K562 (cell line): ENCODE results near the gene ARMH4. TPM values are rescaled to one million over a fixed set of nuclear protein-coding genes. Genes with fewer than 3 reads are reported as not detected.

Source experiments
- ATAC-seq: fragments of 200-7000 bp; cut with Tn5 transposase; 3 replicates; pipeline ENCODE4 v1.9.1; 2020; ENCODE audit warnings: moderate library complexity
- BruUV-seq: library from RNA; stranded (reverse); fragments of 400-500 nt; replicated peaks from 2 replicates; lab custom pipeline; 2021; lab: Mats Ljungman, UMichigan
- CTCF ChIA-PET: fragments of 300-600 bp; formaldehyde crosslinking; extraction: SDS; loops from one replicate; lab custom pipeline; 2021; ENCODE audit warnings: low intra/inter-chr PET ratio; lab: Yijun Ruan, JAX
- POLR2A ChIA-PET: fragments of 300-600, 350-650 bp; sonication (Branson Sonifier 250); formaldehyde crosslinking; extraction: SDS; loops from one replicate; lab custom pipeline; 2021; ENCODE audit warnings: antibody characterized with exemption, inconsistent platforms; lab: Yijun Ruan, JAX
- DNase-seq, 4 experiments: peaks; one replicate each; pipeline versions ENCODE4 v3.0.0 to v3.0.0-alpha.2; 2011 to 2018; ENCODE audit warnings: low spot score in 3 of 4, mixed read lengths in 3 of 4; ENCODE audit errors: extremely low read depth in 1 of 4
- FAIRE-seq: peaks from 2 replicates; lab custom pipeline; 2011; peaks lifted over from hg19 to GRCh38; lab: Jason Lieb, UNC
- H2AFZ ChIP-seq: 2 replicates; pipeline ENCODE4 v1.6.0; 2011; ENCODE audit warnings: low read depth, low read length, control low read depth, inconsistent platforms
- H3K27ac ChIP-seq: fragments of 200-600 bp; 3 replicates; pipeline ENCODE4 v1.8.0; 2011; ENCODE audit warnings: low read depth, mild to moderate bottlenecking, control low read depth, inconsistent platforms, low read length, moderate library complexity, mixed read lengths; ENCODE audit errors: extremely low read depth
- H3K27me3 ChIP-seq, 2 experiments: fragments of 300-600 bp in 1 of 2; 2 replicates in 1 of 2; 3 replicates in 1 of 2; pipeline versions ENCODE4 v1.6.0 to v1.8.0; 2011; ENCODE audit warnings: inconsistent platforms in 2 of 2, low read length in 2 of 2, mild to moderate bottlenecking in 1 of 2, mixed read lengths in 1 of 2, moderate library complexity in 1 of 2; ENCODE audit not compliant: control insufficient read depth in 2 of 2, insufficient read depth in 2 of 2
- H3K36me3 ChIP-seq: fragments of 300-600 bp; 3 replicates; pipeline ENCODE4 v1.8.0; 2011; ENCODE audit warnings: mild to moderate bottlenecking, low read length, inconsistent platforms; ENCODE audit not compliant: control insufficient read depth, insufficient read depth
- H3K4me1 ChIP-seq, 2 experiments: fragments of 200-600 bp in 1 of 2; replicated peaks in 1 of 2; 2 replicates in 1 of 2; 3 replicates in 1 of 2; pipeline versions ENCODE4 v1.5.1 to v1.8.0; 2011; ENCODE audit warnings: inconsistent platforms in 2 of 2, low read length in 2 of 2, mild to moderate bottlenecking in 1 of 2, mixed read lengths in 1 of 2, moderate library complexity in 1 of 2; ENCODE audit not compliant: control insufficient read depth in 2 of 2, insufficient read depth in 2 of 2
- H3K4me2 ChIP-seq: 2 replicates; pipeline ENCODE4 v1.6.1; 2011; ENCODE audit warnings: low read length, control low read depth, inconsistent platforms, mixed read lengths; ENCODE audit not compliant: insufficient read depth
- H3K4me3 ChIP-seq: fragments of 200-600 bp; sonication (generic), shearing (Covaris generic); 2 replicates; pipeline ENCODE4 v1.5.1; 2016; ENCODE audit warnings: control low read depth, inconsistent platforms
- H3K79me2 ChIP-seq: fragments of 200-600 bp; 3 replicates; pipeline ENCODE4 v1.8.0; 2011; ENCODE audit warnings: low read length, inconsistent platforms; ENCODE audit not compliant: control insufficient read depth, insufficient read depth
- H3K9ac ChIP-seq, 2 experiments: 2 replicates each; pipeline versions ENCODE4 v1.6.0 to v1.6.1; 2011; ENCODE audit warnings: low read depth in 2 of 2, low read length in 2 of 2, control low read depth in 1 of 2, inconsistent platforms in 1 of 2, mild to moderate bottlenecking in 1 of 2, mixed read lengths in 1 of 2; ENCODE audit not compliant: insufficient read depth in 1 of 2
- H3K9me1 ChIP-seq: one replicate; pipeline ENCODE4 v1.6.0; 2011; ENCODE audit warnings: inconsistent platforms, mild to moderate bottlenecking, low read length, moderate library complexity; ENCODE audit not compliant: control insufficient read depth, insufficient read depth
- H3K9me3 ChIP-seq: replicated peaks from 2 replicates; pipeline ENCODE4 v1.5.1; 2011; ENCODE audit warnings: low read depth, low read length, inconsistent platforms; ENCODE audit not compliant: control insufficient read depth, insufficient read depth
- H4K20me1 ChIP-seq: replicated peaks from 2 replicates; pipeline ENCODE4 v1.6.1; 2011; ENCODE audit warnings: low read length, inconsistent platforms, mixed read lengths; ENCODE audit not compliant: control insufficient read depth, insufficient read depth
- ARID2 ChIP-seq: fragments of 450-650 bp; IDR thresholded peaks from 2 replicates; pipeline ENCODE4 v1.6.1; 2017; ENCODE audit warnings: antibody characterized with exemption, mild to moderate bottlenecking
- BRD4 ChIP-seq: fragments of 200-600 bp; sonication (generic); IDR thresholded peaks from 2 replicates; pipeline ENCODE4 v1.6.1; 2017; ENCODE audit warnings: inconsistent platforms
- DIDO1 ChIP-seq: fragments of 450-650 bp; IDR thresholded peaks from 2 replicates; pipeline ENCODE4 v1.6.1; 2016; ENCODE audit warnings: low read depth, missing biosample characterization, missing genetic modification characterization
- E2F3 ChIP-seq: fragments of 250-450 bp; sonication (Bioruptor Pico); IDR thresholded peaks from 2 replicates; pipeline ENCODE4 v1.4.0; 2020; ENCODE audit warnings: mild to moderate bottlenecking
- ETS1 ChIP-seq: conservative IDR thresholded peaks from 2 replicates; pipeline ENCODE4 v1.6.1; 2011; ENCODE audit warnings: low read depth, mild to moderate bottlenecking, low read length; ENCODE audit not compliant: control insufficient read depth
- GATAD2B ChIP-seq: fragments of 450-650 bp; IDR thresholded peaks from 2 replicates; pipeline ENCODE4 v1.6.1; 2017; ENCODE audit warnings: mild to moderate bottlenecking, borderline replicate concordance
- HDGF ChIP-seq: fragments of 450-650 bp; IDR thresholded peaks from 2 replicates; pipeline ENCODE4 v1.6.1; 2016
- HSF4 ChIP-seq: fragments of 250-450 bp; sonication (Bioruptor Pico); IDR thresholded peaks from 2 replicates; pipeline ENCODE4 v2.1.2; 2022; ENCODE audit warnings: mild to moderate bottlenecking, moderate library complexity, borderline replicate concordance
- KAT2B ChIP-seq: IDR thresholded peaks from one replicate; pipeline ENCODE4 v1.6.1; 2012; ENCODE audit warnings: low read depth, mild to moderate bottlenecking, control low read depth, inconsistent platforms, low read length, moderate library complexity
- LARP7 ChIP-seq: fragments of 450-650 bp; IDR thresholded peaks from 2 replicates; pipeline ENCODE4 v1.6.1; 2016
- MED1 ChIP-seq: sonication (generic); formaldehyde crosslinking; IDR thresholded peaks from 2 replicates; pipeline ENCODE4 v1.8.1; 2023; ENCODE audit warnings: missing genetic modification reagents, borderline replicate concordance
- PYGO2 ChIP-seq: fragments of 450-650 bp; IDR thresholded peaks from 2 replicates; pipeline ENCODE4 v1.6.1; 2016; ENCODE audit warnings: mild to moderate bottlenecking, missing genetic modification characterization, moderate library complexity, missing compliant biosample characterization
- TARDBP ChIP-seq: fragments of 450-650 bp; IDR thresholded peaks from 2 replicates; pipeline ENCODE4 v1.6.1; 2016
- ZNF197 ChIP-seq: fragments of 200-800 bp; sonication (Bioruptor generic); IDR thresholded peaks from 2 replicates; pipeline ENCODE4 v1.6.1; 2016; ENCODE audit warnings: low read depth, missing genetic modification characterization, missing compliant biosample characterization
- ZNF24 ChIP-seq: fragments of 450-650 bp; IDR thresholded peaks from 2 replicates; pipeline ENCODE4 v1.6.1; 2016
- ZNF408 ChIP-seq: fragments of 250-450 bp; sonication (Bioruptor Pico); IDR thresholded peaks from 2 replicates; pipeline ENCODE4 v1.4.0; 2020; ENCODE audit warnings: low read depth, mild to moderate bottlenecking, moderate library complexity
- ZNF695 ChIP-seq: fragments of 450-650 bp; formaldehyde crosslinking; IDR thresholded peaks from 2 replicates; pipeline ENCODE4 v1.4.0; 2020; ENCODE audit warnings: mild to moderate bottlenecking, moderate library complexity
- WGBS: fragments of 100-300 bp; shearing (Covaris generic); methylation state at CpG from one replicate; pipeline ENCODE4 v1.1.6; 2016; ENCODE audit warnings: low coverage, mixed read lengths; ENCODE audit not compliant: insufficient coverage; ENCODE audit errors: missing lambda C conversion rate; 5-methylcytosine and 5-hydroxymethylcytosine counted together
- in situ Hi-C: fragments of 300-500 bp; cut with MboI; formaldehyde crosslinking; loops from 4 replicates; pipeline ENCODE4 v1.15.0; 2018; ENCODE audit warnings: inconsistent platforms, mixed read lengths
- intact Hi-C: fragments of 100-400 bp; cut with micrococcal nuclease; formaldehyde crosslinking; loops from 2 replicates; pipeline ENCODE4 v1.14.2; 2022
- polyA plus RNA-seq, 8 experiments: library from polyadenylated mRNA; depleted of rRNA in 4 of 8; stranded (reverse) in 5 of 8; unstranded in 3 of 8; fragments of >200 nt; fragmentation: Nextera tagmentation in 2 of 8; fragmentation: Illumina TruSeq in 1 of 8; extraction: Ambion mirVana in 2 of 8; extraction: Trizol in 1 of 8; gene quantifications; 2 replicates each; pipeline versions ENCODE4 v1.2.1 to v1.2.3, GENCODE V29; 2011 to 2014; ENCODE audit warnings: inconsistent platforms in 1 of 8, missing spikeins in 1 of 8
- total RNA-seq, 7 experiments: library from RNA; depleted of rRNA in 6 of 7; stranded (reverse); fragments of >200 nt in 6 of 7; fragmentation: Illumina TruSeq in 2 of 7; extraction: Trizol in 2 of 7; gene quantifications; 2 replicates each; pipeline versions ENCODE4 v1.2.1 to v1.2.3, GENCODE V29; 2011 to 2021; ENCODE audit warnings: low replicate concordance in 1 of 7

The ARMH4 gene
- total and polyA plus RNA-seq, 9 of the 15 experiments (the other 6 are each of a cell fraction or from before 2014, with no cell fraction given), result 0.06 to 0.98 (median 0.07) TPM; not detected in 2

- Histone ChIP-seq H3K9ac (no peak overlapping the region), H3K4me1 (no peaks in the 10 kb centered on the region), H4K20me1 (no peaks in the 10 kb centered on the region), H3K9me3 (no peaks in the 10 kb centered on the region), H3K4me3 (no peak overlapping the region), H2AFZ (no peak overlapping the region), H3K79me2 (no peaks in the 10 kb centered on the region), H3K4me2 (no peak overlapping the region), H3K27me3 (no peaks in the 10 kb centered on the region), H3K27ac (no peak overlapping the region), H3K36me3 (no peaks in the 10 kb centered on the region)
- CTCF ChIA-PET, result no interaction called here
- intact Hi-C loops (no loop called here), in situ Hi-C loops (no loop called here)
- DNase-seq (no peak), ATAC-seq (no peak)
- WGBS, result 5% methylated on average over 1 of the region's 1 CpG
- no peak for TF ChIP-seq E2F3 (CRISPR knock-in tag)
- TF ChIP-seq, all 486 proteins: peak for 0
- no TSS peak for BruUV-seq
- H3K9me1 ChIP-seq, result no peaks in the 10 kb centered on the region
- POLR2A ChIA-PET, result no interaction called here
- FAIRE-seq, result no peak
Measured at GRCh38 chr14:58026967-58027366, 125.0 kb downstream of the ARMH4 start.

GRCh38 chr14:58026219-58026618 lies 125.8 kb downstream of the ARMH4 start:
- intact Hi-C loops (no loop called here), in situ Hi-C loops (no loop called here)
- FAIRE-seq (no peak), DNase-seq (no peak), ATAC-seq (no peak)
- Histone ChIP-seq H2AFZ (no peak overlapping the region), H3K4me1 (no peaks in the 10 kb centered on the region), H3K36me3 (no peaks in the 10 kb centered on the region), H3K79me2 (no peaks in the 10 kb centered on the region), H3K9me1 (no peaks in the 10 kb centered on the region), H3K27me3 (no peaks in the 10 kb centered on the region), H3K4me2 (no peak overlapping the region), H3K9ac (no peak overlapping the region), H4K20me1 (no peaks in the 10 kb centered on the region), H3K4me3 (no peak overlapping the region), H3K27ac (no peak overlapping the region), H3K9me3 (no peaks in the 10 kb centered on the region)
- POLR2A ChIA-PET, result no interaction called here
- TF ChIP-seq ZNF695 (no peak), HSF4 (CRISPR knock-in tag) (no peak), DIDO1 (tag) (no peak), LARP7 (no peak), PYGO2 (tag) (no peak), ZNF408 (no peak), ZNF197 (no peak), ZNF24 (no peak), GATAD2B (no peak), BRD4 (no peak), KAT2B (no peak), ETS1 (no peak), TARDBP (no peak), ARID2 (no peak), HDGF (no peak), MED1 (CRISPR knock-in tag) (no peak)
- no TSS peak for BruUV-seq
- CTCF ChIA-PET, result no interaction called here
- 0% methylated on average over 1 of the region's 1 CpG for WGBS
